ENCODE data around the gene GOLGA2. TPM values are rescaled to one million over a fixed set of nuclear protein-coding genes. Genes with fewer than 3 reads are reported as not detected.

GOLGA2 gene
- total RNA-seq, 2 experiments from 2014 or later: 28.2 to 58.2 TPM

DNA sequence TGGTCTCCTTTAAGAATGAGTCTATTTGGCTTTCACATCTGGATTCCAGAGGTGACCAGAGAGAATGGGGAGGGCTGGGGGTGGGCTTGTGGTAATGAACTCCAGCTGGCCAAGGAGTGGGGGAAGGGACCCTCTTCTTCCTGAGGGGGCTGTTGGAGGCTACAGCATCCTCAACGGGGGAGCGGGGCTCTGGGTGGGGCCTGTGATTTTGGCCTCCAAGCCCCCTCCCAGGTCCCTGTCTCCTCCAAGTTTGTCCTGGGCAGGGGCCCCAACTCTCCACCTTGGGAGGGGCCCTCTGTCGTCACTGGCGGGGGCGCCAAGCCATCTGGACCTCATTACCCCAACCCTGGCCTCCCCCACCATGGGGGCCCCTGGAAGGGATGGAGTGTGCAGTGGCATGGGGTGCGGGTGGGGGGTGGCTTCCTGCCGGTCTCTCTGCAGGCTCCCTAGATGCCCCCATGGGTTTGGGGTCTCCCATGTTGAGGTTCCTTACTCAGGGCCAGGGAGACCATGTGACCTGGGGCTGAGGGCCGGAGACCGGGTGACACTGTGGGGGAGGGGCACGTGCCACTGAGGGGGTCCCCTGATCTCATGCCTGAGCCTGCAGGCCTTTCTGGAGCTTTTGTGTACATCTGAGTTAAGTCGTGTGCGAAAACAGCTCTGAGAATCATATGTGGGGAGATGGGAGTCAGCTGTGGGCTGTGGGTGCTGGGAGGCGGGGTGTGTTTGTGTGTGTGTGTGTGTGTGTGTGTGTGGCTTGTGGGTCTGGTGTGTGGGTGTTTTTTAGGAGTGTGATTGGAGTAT lies 32.4 kb downstream of the GOLGA2 start:
- ChIA-PET CTCF (ENCODE audit: unreplicated experiment) (no interaction called here), POLR2A (no interaction called here)
- no peak for TF ChIP-seq CTCF (conservative IDR thresholded peaks at IDR 0.05; ENCODE audit: low read length)
- TF ChIP-seq EZH2phosphoT487 (IDR thresholded peaks at IDR 0.05; ENCODE audit: borderline replicate concordance, low read depth, low read length): no peak

DNA sequence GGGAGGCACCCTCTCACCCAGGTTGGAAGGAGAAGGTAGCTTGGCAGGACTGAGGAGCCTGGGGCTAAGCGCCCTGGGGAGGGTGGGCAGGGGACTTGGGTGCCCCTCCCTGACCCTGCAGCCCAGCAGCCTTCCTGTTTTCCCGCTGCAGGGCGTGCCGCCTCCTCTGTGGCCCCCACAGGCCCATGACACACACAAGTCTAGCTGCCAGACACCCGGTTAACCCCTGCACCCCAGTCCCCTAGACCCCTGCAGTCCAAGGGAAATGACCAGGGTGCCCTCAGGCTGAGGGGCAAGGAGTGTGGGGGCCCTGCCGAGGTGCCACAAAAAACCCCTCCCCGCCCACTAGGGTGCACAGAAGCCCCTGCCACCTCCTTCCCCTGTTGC lies 33.0 kb downstream of the GOLGA2 start:
- intact Hi-C loops (cut with micrococcal nuclease; ENCODE audit: unreplicated experiment): no loop called here
- Histone ChIP-seq H3K36me3 (ENCODE audit: insufficient read depth, low read length) (no peaks in the 10 kb centered on the region), H3K79me2 (ENCODE audit: insufficient read depth, low read depth, low read length) (no peaks in the 10 kb centered on the region), H3K9me2 (ENCODE audit: insufficient read depth, low read length) (no peaks in the 10 kb centered on the region), H3K9me3 (ENCODE audit: low read length) (no peaks in the 10 kb centered on the region), H3K4me3 (ENCODE audit: low read depth, low read length, poor library complexity, severe bottlenecking) (no peak overlapping the region), H3K27ac (ENCODE audit: low read depth, low read length, poor library complexity, severe bottlenecking) (no peak overlapping the region), H2AFZ (ENCODE audit: low read length) (no peak overlapping the region), H4K20me1 (ENCODE audit: insufficient read depth, low read length) (no peaks in the 10 kb centered on the region), H3K4me1 (ENCODE audit: insufficient read depth, low read length, poor library complexity, severe bottlenecking) (peaks cover 17% of the 10 kb centered on the region), H3K4me2 (ENCODE audit: low read length) (no peak overlapping the region)
- no peak for DNase-seq (ENCODE audit: low spot score)
- POLR2A ChIA-PET: no interaction called here
- BruUV-seq (replicated peaks): no TSS peak
- CTCF ChIA-PET (ENCODE audit: unreplicated experiment): no interaction called here
- no peak for TF ChIP-seq CTCF (conservative IDR thresholded peaks at IDR 0.05; ENCODE audit: low read length)
- no peak for TF ChIP-seq EZH2phosphoT487 (IDR thresholded peaks at IDR 0.05; ENCODE audit: borderline replicate concordance, low read depth, low read length)

More for the DNA sequence above, 32.4 kb downstream of the GOLGA2 start:
- BruUV-seq (replicated peaks): no TSS peak
- no peaks in the 10 kb centered on the region for H3K36me3 ChIP-seq (ENCODE audit: insufficient read depth, low read length)
- DNase-seq (ENCODE audit: low spot score): no peak
- H3K79me2 ChIP-seq (ENCODE audit: insufficient read depth, low read depth, low read length): no peaks in the 10 kb centered on the region
- no peak overlapping the region for H3K4me2 ChIP-seq (ENCODE audit: low read length)
- intact Hi-C loops (cut with micrococcal nuclease; ENCODE audit: unreplicated experiment): no loop called here
- no peak overlapping the region for H3K27ac ChIP-seq (ENCODE audit: low read depth, low read length, poor library complexity, severe bottlenecking)
- no peaks in the 10 kb centered on the region for H3K9me2 ChIP-seq (ENCODE audit: insufficient read depth, low read length)
- H3K9me3 ChIP-seq (ENCODE audit: low read length): no peaks in the 10 kb centered on the region
- peaks cover 17% of the 10 kb centered on the region for H3K4me1 ChIP-seq (ENCODE audit: insufficient read depth, low read length, poor library complexity, severe bottlenecking)
- H3K4me3 ChIP-seq (ENCODE audit: low read depth, low read length, poor library complexity, severe bottlenecking): no peak overlapping the region
- no peaks in the 10 kb centered on the region for H4K20me1 ChIP-seq (ENCODE audit: insufficient read depth, low read length)
- no peak overlapping the region for H2AFZ ChIP-seq (ENCODE audit: low read length)

DNA sequence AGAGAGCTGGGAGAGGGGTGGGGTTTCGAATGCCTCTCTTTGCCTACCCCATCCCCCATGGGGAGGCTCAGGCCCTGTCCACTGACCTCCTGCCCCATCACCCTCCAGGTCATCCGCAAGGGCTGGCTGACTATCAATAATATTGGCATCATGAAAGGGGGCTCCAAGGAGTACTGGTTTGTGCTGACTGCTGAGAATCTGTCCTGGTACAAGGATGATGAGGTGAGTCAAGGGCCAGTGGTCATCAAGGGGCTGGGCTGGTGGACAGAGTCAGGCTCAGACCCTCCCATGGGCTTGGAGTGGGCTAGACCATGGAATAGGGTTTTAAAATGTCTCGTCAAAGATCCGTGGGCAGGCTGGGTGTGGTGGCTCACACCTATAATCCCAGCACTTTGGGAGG lies 33.7 kb downstream of the GOLGA2 start:
- TF ChIP-seq EZH2phosphoT487 (IDR thresholded peaks at IDR 0.05; ENCODE audit: borderline replicate concordance, low read depth, low read length): no peak
- no peak for TF ChIP-seq CTCF (conservative IDR thresholded peaks at IDR 0.05; ENCODE audit: low read length)

More for the DNA sequence above, 33.7 kb downstream of the GOLGA2 start:
- intact Hi-C loops (cut with micrococcal nuclease; ENCODE audit: unreplicated experiment): no loop called here
- DNase-seq (ENCODE audit: low spot score): no peak
- H3K4me2 ChIP-seq (ENCODE audit: low read length): no peak overlapping the region
- H3K9me2 ChIP-seq (ENCODE audit: insufficient read depth, low read length): no peaks in the 10 kb centered on the region
- no peaks in the 10 kb centered on the region for H4K20me1 ChIP-seq (ENCODE audit: insufficient read depth, low read length)
- POLR2A ChIA-PET: interaction anchor here (0.9 kb wide), 1 partner anchor 8 kb away, joined by 4 read pairs; no protein-coding TSS in a partner anchor
- no peaks in the 10 kb centered on the region for H3K79me2 ChIP-seq (ENCODE audit: insufficient read depth, low read depth, low read length)
- H3K9me3 ChIP-seq (ENCODE audit: low read length): no peaks in the 10 kb centered on the region
- H3K4me3 ChIP-seq (ENCODE audit: low read depth, low read length, poor library complexity, severe bottlenecking): no peak overlapping the region
- CTCF ChIA-PET (ENCODE audit: unreplicated experiment): no interaction called here
- H3K27ac ChIP-seq (ENCODE audit: low read depth, low read length, poor library complexity, severe bottlenecking): no peak overlapping the region
- H3K4me1 ChIP-seq (ENCODE audit: insufficient read depth, low read length, poor library complexity, severe bottlenecking): peaks cover 17% of the 10 kb centered on the region
- no TSS peak for BruUV-seq (replicated peaks)
- no peak overlapping the region for H2AFZ ChIP-seq (ENCODE audit: low read length)
- no peaks in the 10 kb centered on the region for H3K36me3 ChIP-seq (ENCODE audit: insufficient read depth, low read length)

All from OCI-LY7 (cell line).